Parathyroid adenoma (tissue), 2 donors: ENCODE results near the gene IRAK1BP1.

Experiments
- H2AFZ ChIP-seq: fragments of 300-600 bp; sonication (generic); one replicate; pipeline ENCODE4 v1.7.0; 2017; ENCODE audit warnings: antibody characterized with exemption, mild to moderate bottlenecking
- H3K27ac ChIP-seq: fragments of 300-600 bp; sonication (generic); one replicate; pipeline ENCODE4 v1.7.0; 2017
- H3K27me3 ChIP-seq: fragments of 300-600 bp; sonication (generic); one replicate; pipeline ENCODE4 v1.7.0; 2017; ENCODE audit warnings: low read length; ENCODE audit not compliant: control insufficient read depth, insufficient read depth
- H3K36me3 ChIP-seq: fragments of 300-600 bp; sonication (generic); one replicate; pipeline ENCODE4 v1.7.0; 2017; ENCODE audit warnings: low read length; ENCODE audit not compliant: control insufficient read depth, insufficient read depth
- H3K4me1 ChIP-seq: fragments of 300-600 bp; sonication (generic); one replicate; pipeline ENCODE4 v1.7.0; 2017; ENCODE audit warnings: control low read depth
- H3K4me2 ChIP-seq: fragments of 300-600 bp; sonication (generic); one replicate; pipeline ENCODE4 v1.7.0; 2017; ENCODE audit warnings: low read length
- H3K4me3 ChIP-seq: fragments of 300-600 bp; sonication (generic); one replicate; pipeline ENCODE4 v1.7.0; 2017; ENCODE audit warnings: low read depth, low read length
- H3K79me2 ChIP-seq: fragments of 300-600 bp; sonication (generic); one replicate; pipeline ENCODE4 v1.7.0; 2017; ENCODE audit warnings: control low read depth
- H3K9ac ChIP-seq: fragments of 300-600 bp; sonication (generic); one replicate; pipeline ENCODE4 v1.7.0; 2017; ENCODE audit warnings: mild to moderate bottlenecking
- H3K9me3 ChIP-seq: fragments of 300-600 bp; sonication (generic); one replicate; pipeline ENCODE4 v1.7.0; 2017; ENCODE audit warnings: low read length; ENCODE audit not compliant: control insufficient read depth
- TF ChIP-seq, protein P1 (sequence below): fragments of 300-600 bp; sonication (generic); IDR thresholded peaks from one replicate; pipeline ENCODE4 v1.7.0; 2017; ENCODE audit warnings: antibody characterized with exemption, mild to moderate bottlenecking
- donor health status: primary hyperparathyroidism.

IRAK1BP1 gene

DNA sequence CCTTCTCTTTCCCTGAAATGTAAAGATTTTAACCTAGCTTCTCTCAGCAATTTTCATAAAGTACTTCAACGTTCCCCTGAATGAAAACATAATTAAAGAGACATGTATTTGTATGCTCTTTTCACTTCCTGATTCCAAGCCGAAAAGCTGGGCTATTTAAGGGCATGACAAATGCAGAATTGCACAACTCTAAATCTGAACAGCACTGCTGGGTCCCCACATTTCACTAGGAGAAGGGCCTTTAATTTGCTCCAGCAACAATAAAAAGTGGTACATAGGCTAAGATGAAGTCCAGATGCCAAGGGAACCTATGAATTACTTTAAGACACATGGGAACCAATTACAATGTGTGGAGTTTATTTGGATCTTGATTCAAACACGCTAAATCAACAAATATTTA, 42.0 kb downstream of the IRAK1BP1 start:
- no peak overlapping the region for H3K27ac ChIP-seq
- peaks cover 3% of the 10 kb centered on the region for H3K4me1 ChIP-seq
- no peak overlapping the region for H3K4me2 ChIP-seq
- no peaks in the 10 kb centered on the region for H3K9me3 ChIP-seq
- no peaks in the 10 kb centered on the region for H3K27me3 ChIP-seq
- no peaks in the 10 kb centered on the region for H3K36me3 ChIP-seq
- H3K79me2 ChIP-seq = no peaks in the 10 kb centered on the region
- H2AFZ ChIP-seq = no peak overlapping the region
- TF ChIP-seq, protein P1, sequence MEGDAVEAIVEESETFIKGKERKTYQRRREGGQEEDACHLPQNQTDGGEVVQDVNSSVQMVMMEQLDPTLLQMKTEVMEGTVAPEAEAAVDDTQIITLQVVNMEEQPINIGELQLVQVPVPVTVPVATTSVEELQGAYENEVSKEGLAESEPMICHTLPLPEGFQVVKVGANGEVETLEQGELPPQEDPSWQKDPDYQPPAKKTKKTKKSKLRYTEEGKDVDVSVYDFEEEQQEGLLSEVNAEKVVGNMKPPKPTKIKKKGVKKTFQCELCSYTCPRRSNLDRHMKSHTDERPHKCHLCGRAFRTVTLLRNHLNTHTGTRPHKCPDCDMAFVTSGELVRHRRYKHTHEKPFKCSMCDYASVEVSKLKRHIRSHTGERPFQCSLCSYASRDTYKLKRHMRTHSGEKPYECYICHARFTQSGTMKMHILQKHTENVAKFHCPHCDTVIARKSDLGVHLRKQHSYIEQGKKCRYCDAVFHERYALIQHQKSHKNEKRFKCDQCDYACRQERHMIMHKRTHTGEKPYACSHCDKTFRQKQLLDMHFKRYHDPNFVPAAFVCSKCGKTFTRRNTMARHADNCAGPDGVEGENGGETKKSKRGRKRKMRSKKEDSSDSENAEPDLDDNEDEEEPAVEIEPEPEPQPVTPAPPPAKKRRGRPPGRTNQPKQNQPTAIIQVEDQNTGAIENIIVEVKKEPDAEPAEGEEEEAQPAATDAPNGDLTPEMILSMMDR = no peak
- no peak overlapping the region for H3K4me3 ChIP-seq
- no peak overlapping the region for H3K9ac ChIP-seq

DNA sequence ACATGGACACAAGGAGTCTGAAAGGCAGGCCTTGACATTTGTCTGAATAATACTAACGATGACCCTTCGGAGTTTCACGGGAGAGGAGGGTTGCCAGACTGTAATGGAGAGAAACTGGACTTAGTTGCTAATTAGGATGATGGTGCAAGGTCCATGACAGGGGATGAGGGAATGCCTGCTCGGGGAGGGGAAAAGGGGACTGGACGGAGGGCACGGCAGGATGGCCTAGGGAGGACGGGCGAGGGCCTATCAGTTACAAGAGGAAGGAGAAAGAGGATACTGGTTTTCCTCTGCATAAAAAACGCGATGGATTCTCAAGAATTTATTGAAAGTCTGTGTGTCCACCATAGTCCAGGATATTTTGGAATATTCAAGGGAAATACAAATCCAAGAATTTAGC, 42.7 kb downstream of the IRAK1BP1 start:
- Histone ChIP-seq H3K27ac (no peak overlapping the region), H3K27me3 (no peaks in the 10 kb centered on the region), H3K36me3 (no peaks in the 10 kb centered on the region), H2AFZ (peak overlapping the region; percentile 85), H3K9me3 (no peaks in the 10 kb centered on the region), H3K4me3 (no peak overlapping the region), H3K4me2 (no peak overlapping the region), H3K4me1 (peaks cover 3% of the 10 kb centered on the region), H3K9ac (no peak overlapping the region), H3K79me2 (no peaks in the 10 kb centered on the region)
- TF ChIP-seq, protein P1 = no peak

DNA sequence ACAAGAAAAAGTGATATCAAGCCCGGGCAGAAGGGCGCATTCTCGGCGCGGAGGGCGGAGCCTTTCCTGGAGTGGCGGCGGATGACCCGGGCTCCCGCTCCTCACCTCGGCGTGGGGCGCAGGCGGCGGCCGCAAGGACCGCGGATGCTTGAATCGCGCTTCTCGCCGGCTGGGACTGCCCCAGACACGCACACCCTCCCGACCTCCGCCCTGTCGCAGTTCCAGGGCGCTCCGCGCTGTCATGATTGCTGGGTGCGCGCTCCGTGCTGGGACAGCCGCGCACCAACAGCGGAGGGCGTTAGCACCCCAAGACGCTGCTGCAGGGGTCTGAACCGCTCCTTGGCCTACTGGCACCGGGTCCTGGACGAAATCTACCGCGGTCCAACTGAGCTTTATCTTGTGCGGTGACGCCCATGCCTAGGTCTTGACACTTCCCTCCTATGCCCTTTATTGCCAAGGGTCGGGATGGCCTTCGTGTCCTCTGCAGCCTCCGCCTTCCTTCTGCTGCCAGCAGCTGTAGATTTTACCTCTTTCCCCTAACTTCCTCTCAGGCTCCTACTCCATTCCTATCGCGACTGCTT, 43.3 kb downstream of the IRAK1BP1 start:
- no peak overlapping the region for H3K9ac ChIP-seq

DNA sequence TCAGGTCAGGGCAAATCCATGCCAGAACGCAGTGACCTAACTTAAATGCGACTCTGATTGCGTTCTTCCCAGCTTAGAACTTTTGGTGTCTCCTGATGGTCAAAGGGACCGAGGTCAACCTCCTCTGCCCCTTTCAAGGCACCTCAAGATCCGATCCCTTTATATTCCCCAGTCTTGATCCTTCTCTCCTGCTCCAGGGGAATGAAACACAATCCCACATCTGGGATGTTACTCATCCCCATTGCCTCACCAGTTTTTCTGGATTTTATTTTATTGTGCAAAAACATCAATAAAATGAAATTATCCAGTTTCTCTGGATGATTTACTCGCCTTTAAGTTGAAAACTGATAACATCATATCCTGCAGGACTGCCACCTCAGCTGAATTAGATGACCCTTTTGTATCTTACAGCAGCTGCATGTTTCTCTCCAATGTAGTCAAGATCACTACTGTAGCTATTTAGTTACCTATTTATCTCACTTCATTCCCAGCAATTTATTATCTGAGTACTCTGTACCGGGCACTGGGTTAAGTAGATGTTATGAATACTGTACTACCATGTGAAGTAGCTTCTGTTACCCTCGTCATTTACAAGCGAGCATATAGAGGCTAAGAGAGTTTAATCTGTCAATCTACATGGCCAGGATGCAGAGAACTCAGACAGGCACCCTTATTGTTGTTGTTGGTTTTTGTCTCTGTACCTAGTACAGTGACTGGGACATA, 44.0 kb downstream of the IRAK1BP1 start:
- H3K4me3 ChIP-seq = no peak overlapping the region
- no peaks in the 10 kb centered on the region for H3K36me3 ChIP-seq
- peaks cover 3% of the 10 kb centered on the region for H3K4me1 ChIP-seq
- H3K4me2 ChIP-seq = peak overlapping the region; percentile 50
- no peak overlapping the region for H3K9ac ChIP-seq
- no peaks in the 10 kb centered on the region for H3K9me3 ChIP-seq
- TF ChIP-seq, protein P1 = no peak
- H3K79me2 ChIP-seq = no peaks in the 10 kb centered on the region
- H2AFZ ChIP-seq = peak overlapping the region; percentile 85
- no peak overlapping the region for H3K27ac ChIP-seq
- H3K27me3 ChIP-seq = no peaks in the 10 kb centered on the region

More for the DNA sequence above, 43.3 kb downstream of the IRAK1BP1 start:
- Histone ChIP-seq H3K27ac (no peak overlapping the region), H3K4me2 (peak overlapping the region; percentile 50), H3K79me2 (no peaks in the 10 kb centered on the region), H3K4me3 (no peak overlapping the region), H3K4me1 (peaks cover 3% of the 10 kb centered on the region), H3K9me3 (no peaks in the 10 kb centered on the region), H3K27me3 (no peaks in the 10 kb centered on the region), H2AFZ (peak overlapping the region; percentile 85), H3K36me3 (no peaks in the 10 kb centered on the region)
- TF ChIP-seq, protein P1 = no peak
